GM23248 (cell line): ENCODE data around the gene MARCO. TPM values are rescaled to one million over a fixed set of nuclear protein-coding genes. Genes with fewer than 3 reads are reported as not detected.

Experiments
- DNase-seq: peaks from one replicate; pipeline ENCODE4 v3.0.0-alpha.2; 2015
- H2AFZ ChIP-seq: fragments of 200-600 bp; sonication (generic); 2 replicates; pipeline ENCODE4 v1.6.1; 2016; ENCODE audit warnings: antibody characterized with exemption
- H3F3A ChIP-seq: fragments of 200-600 bp; sonication (generic); 2 replicates; pipeline ENCODE4 v1.6.1; 2016; ENCODE audit warnings: mild to moderate bottlenecking, antibody characterized with exemption, mixed run types; ENCODE audit not compliant: insufficient read depth
- H3K27ac ChIP-seq: fragments of 200-600 bp; sonication (generic); 2 replicates; pipeline ENCODE4 v1.5.1; 2016; ENCODE audit warnings: mild to moderate bottlenecking
- H3K27me3 ChIP-seq: fragments of 200-600 bp; sonication (generic); replicated peaks from 2 replicates; pipeline ENCODE4 v1.6.1; 2016; ENCODE audit warnings: mild to moderate bottlenecking; ENCODE audit not compliant: insufficient read depth
- H3K36me3 ChIP-seq: fragments of 200-600 bp; sonication (generic); 2 replicates; pipeline ENCODE4 v1.6.1; 2016; ENCODE audit warnings: low read depth, mild to moderate bottlenecking
- H3K4me1 ChIP-seq: fragments of 200-600 bp; sonication (generic); 2 replicates; pipeline ENCODE4 v1.6.1; 2016; ENCODE audit warnings: mild to moderate bottlenecking; ENCODE audit not compliant: insufficient read depth
- H3K4me2 ChIP-seq: fragments of 200-600 bp; sonication (generic); one replicate; pipeline ENCODE4 v1.6.1; 2016; ENCODE audit warnings: mild to moderate bottlenecking; ENCODE audit not compliant: unreplicated experiment
- H3K4me3 ChIP-seq: fragments of 200-600 bp; sonication (generic); 2 replicates; pipeline ENCODE4 v1.5.1; 2016; ENCODE audit warnings: mild to moderate bottlenecking
- H3K79me2 ChIP-seq: fragments of 200-600 bp; sonication (generic); 2 replicates; pipeline ENCODE4 v1.6.1; 2016; ENCODE audit warnings: mild to moderate bottlenecking; ENCODE audit not compliant: insufficient read depth
- H3K9ac ChIP-seq: fragments of 200-600 bp; sonication (generic); 2 replicates; pipeline ENCODE4 v1.6.1; 2016; ENCODE audit warnings: mild to moderate bottlenecking
- H3K9me2 ChIP-seq: fragments of 200-600 bp; sonication (generic); 2 replicates; pipeline ENCODE4 v1.6.1; 2016; ENCODE audit warnings: mixed run types, mild to moderate bottlenecking, moderate library complexity; ENCODE audit not compliant: insufficient read depth
- H3K9me3 ChIP-seq: fragments of 200-600 bp; sonication (generic); one replicate; pipeline ENCODE4 v1.6.1; 2017; ENCODE audit warnings: low read depth
- H4K20me1 ChIP-seq: fragments of 200-600 bp; sonication (generic); 2 replicates; pipeline ENCODE4 v1.6.0; 2016; ENCODE audit not compliant: insufficient read depth
- EZH2 ChIP-seq: fragments of 200-600 bp; sonication (generic); IDR thresholded peaks from 2 replicates; pipeline ENCODE4 v1.6.1; 2018; ENCODE audit warnings: antibody characterized with exemption, mild to moderate bottlenecking; ENCODE audit not compliant: insufficient read depth, poor library complexity, severe bottlenecking
- EZH2phosphoT487 ChIP-seq: fragments of 200-600 bp; sonication (generic); IDR thresholded peaks from 2 replicates; pipeline ENCODE4 v1.6.1; 2018; ENCODE audit warnings: antibody characterized with exemption, moderate library complexity, mild to moderate bottlenecking, low read depth; ENCODE audit not compliant: insufficient read depth
- WGBS, 2 experiments: methylation state at CpG; one replicate each; pipeline ENCODE4 v1.1.6; 2015 to 2017; ENCODE audit warnings: low lambda C conversion rate in 2 of 2, low coverage in 1 of 2; ENCODE audit errors: missing lambda C conversion rate in 2 of 2; 5-methylcytosine and 5-hydroxymethylcytosine counted together
- in situ Hi-C: fragments of 300-500 bp; cut with MboI; formaldehyde crosslinking; loops from 2 replicates; pipeline ENCODE4 v1.15.0; 2020
- polyA plus RNA-seq: library from polyadenylated mRNA; unstranded; fragments of >200 nt; fragmentation: Nextera tagmentation; extraction: Ambion mirVana; gene quantifications from 2 replicates; pipeline ENCODE4 v1.2.1, GENCODE V29; 2016
- total RNA-seq: library from RNA; depleted of rRNA; stranded (reverse); fragments of >200 nt; shearing (Covaris generic); gene quantifications from 2 replicates; pipeline ENCODE4 v1.2.3, GENCODE V29; 2014

MARCO gene
- total and polyA plus RNA-seq, 2 experiments from 2014 or later: not detected

GRCh38 chr2:118971245-118972122 lies 29.5 kb downstream of the MARCO start:
- peaks cover 17% of the 10 kb centered on the region for H3K27me3 ChIP-seq
- H3K27ac ChIP-seq: no peak overlapping the region
- no peak overlapping the region for H3K4me3 ChIP-seq
- in situ Hi-C loops: no loop called here
- H3K36me3 ChIP-seq: no peaks in the 10 kb centered on the region
- H3K4me1 ChIP-seq: peaks cover 25% of the 10 kb centered on the region
- no peaks in the 10 kb centered on the region for H4K20me1 ChIP-seq
- WGBS, 2 experiments: 93 to 97% methylated on average over 8 of the region's 8 CpGs
- no peaks in the 10 kb centered on the region for H3K9me2 ChIP-seq
- H3K79me2 ChIP-seq: no peaks in the 10 kb centered on the region
- no peak overlapping the region for H2AFZ ChIP-seq
- no peak overlapping the region for H3K4me2 ChIP-seq
- no peak for DNase-seq
- H3F3A ChIP-seq: peaks cover 14% of the 10 kb centered on the region
- no peaks in the 10 kb centered on the region for H3K9me3 ChIP-seq
- no peak for TF ChIP-seq EZH2
- TF ChIP-seq EZH2phosphoT487: no peak
- no peak overlapping the region for H3K9ac ChIP-seq

DNA sequence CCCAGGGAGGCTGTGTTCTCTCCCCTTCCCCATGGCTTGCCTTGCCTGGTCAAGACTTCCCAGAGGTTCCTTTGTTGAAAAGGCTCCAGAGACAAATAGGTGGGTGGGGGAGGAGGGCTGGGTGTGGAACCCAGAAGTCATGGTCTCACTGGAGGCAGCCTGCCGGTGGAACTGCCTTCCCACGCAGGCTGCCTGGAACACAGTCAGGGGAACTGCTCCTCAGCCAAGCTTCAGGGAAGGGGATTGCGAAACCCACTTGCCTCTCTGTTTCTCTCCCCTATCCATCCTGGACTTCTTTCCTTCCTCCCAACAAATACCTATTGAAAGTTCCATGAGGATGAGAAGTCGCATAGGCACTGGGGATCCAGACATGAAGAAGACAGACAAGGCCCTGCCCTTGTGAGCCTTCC lies 31.6 kb downstream of the MARCO start:
- no peak for TF ChIP-seq EZH2phosphoT487
- TF ChIP-seq EZH2: no peak
- WGBS, 2 experiments: 28 to 36% methylated on average over 4 of the region's 4 CpGs
- in situ Hi-C loops: no loop called here

GRCh38 chr2:118974103-118974993 lies 32.4 kb downstream of the MARCO start:
- DNase-seq: peak; percentile 96
- Histone ChIP-seq H3K27me3 (no peaks in the 10 kb centered on the region; the same call in 1 of the 2 replicates), H3K79me2 (no peaks in the 10 kb centered on the region), H3K9me3 (no peaks in the 10 kb centered on the region), H3K9me2 (no peaks in the 10 kb centered on the region), H3K4me1 (peaks cover 25% of the 10 kb centered on the region), H4K20me1 (no peaks in the 10 kb centered on the region), H2AFZ (peak overlapping the region; percentile 45; the same call in 1 of the 2 replicates), H3F3A (peaks cover 14% of the 10 kb centered on the region), H3K36me3 (no peaks in the 10 kb centered on the region), H3K9ac (peak overlapping the region; percentile 50; the same call in 1 of the 2 replicates), H3K4me2 (peak overlapping the region; percentile 57), H3K4me3 (0 out of 2 replicates have a peak overlapping the region, but pooled peaks have one; percentile 38), H3K27ac (peak overlapping the region; percentile 77)
- WGBS, 2 experiments: 46 to 51% methylated on average over 13 of the region's 13 CpGs
- in situ Hi-C loops: no loop called here
- TF ChIP-seq EZH2 (no peak), EZH2phosphoT487 (no peak)

More for the DNA sequence above, 31.6 kb downstream of the MARCO start:
- Histone ChIP-seq H3K9me3 (no peaks in the 10 kb centered on the region), H3F3A (peaks cover 14% of the 10 kb centered on the region), H3K9me2 (no peaks in the 10 kb centered on the region), H4K20me1 (no peaks in the 10 kb centered on the region), H3K9ac (peak overlapping the region; percentile 50), H3K4me2 (peak overlapping the region; percentile 57), H3K36me3 (no peaks in the 10 kb centered on the region), H2AFZ (peak overlapping the region; percentile 45), H3K27ac (peak overlapping the region; percentile 77), H3K4me1 (peaks cover 25% of the 10 kb centered on the region), H3K4me3 (peak overlapping the region; percentile 38; the same call in 1 of the 2 replicates), H3K27me3 (no peaks in the 10 kb centered on the region), H3K79me2 (no peaks in the 10 kb centered on the region)
- DNase-seq: peak; percentile 92

- Histone ChIP-seq H3K9ac (no peak overlapping the region), H3K36me3 (no peaks in the 10 kb centered on the region), H4K20me1 (no peaks in the 10 kb centered on the region), H3K27ac (no peak overlapping the region), H3K27me3 (no peaks in the 10 kb centered on the region; the same call in 1 of the 2 replicates), H3K9me3 (no peaks in the 10 kb centered on the region), H3K9me2 (no peaks in the 10 kb centered on the region), H3K4me3 (no peak overlapping the region), H2AFZ (no peak overlapping the region), H3K4me2 (no peak overlapping the region), H3K79me2 (no peaks in the 10 kb centered on the region), H3K4me1 (peaks cover 21% of the 10 kb centered on the region), H3F3A (peaks cover 14% of the 10 kb centered on the region)
- in situ Hi-C loops: no loop called here
- TF ChIP-seq EZH2 (no peak), EZH2phosphoT487 (no peak)
- WGBS, 2 experiments: 66 to 72% methylated on average over 5 of the region's 5 CpGs
- DNase-seq: no peak
Measured at GRCh38 chr2:118975133-118975532, 33.1 kb downstream of the MARCO start.
